Astrocyte of the spinal cord (primary cell): ENCODE data around the gene SULF2.
"Not testable (repeated sequence)": the region's sequence is repeated elsewhere in the genome, so short reads cannot be mapped to it uniquely, and the experiment has no call there.

Experiments
- DNase-seq: peaks from one replicate; pipeline ENCODE4 v3.0.0; 2011; ENCODE audit warnings: low read depth, low spot score
- H3K4me3 ChIP-seq: 2 replicates; pipeline ENCODE4 v1.5.1; 2011; ENCODE audit warnings: low read depth, mild to moderate bottlenecking, low read length, moderate library complexity
- CTCF ChIP-seq: IDR thresholded peaks from 2 replicates; pipeline ENCODE4 v1.5.1; 2012; ENCODE audit warnings: low read depth, mild to moderate bottlenecking, low read length, inconsistent platforms
- in situ Hi-C: cut with HindIII; loops from 2 replicates; pipeline ENCODE4 v1.10.0; 2017; ENCODE audit warnings: low sequenced_read_pairs

Gene SULF2

GRCh38 chr20:47785311-47785853, at the start of gene SULF2:
Gene SULF2, minus strand, starts transcription at chr20:47785481. Its CDS starts 28,118 bp downstream, at chr20:47757363.
- H3K4me3 ChIP-seq = peak within 1 kb of the TSS; percentile 40
- in situ Hi-C loops = no loop called here
- no peak for DNase-seq
- TF ChIP-seq CTCF = no peak

- H3K4me3 ChIP-seq, DNase-seq, in situ Hi-C loops: not testable (repeated sequence)
These were observed 46.4 kb upstream of the SULF2 start for GRCh38 chr20:47831675-47832074.

- in situ Hi-C loops, H3K4me3 ChIP-seq, DNase-seq: not testable (repeated sequence)
These were observed 41.4 kb upstream of the SULF2 start for GRCh38 chr20:47826716-47827115.

- H3K4me3 ChIP-seq, in situ Hi-C loops, DNase-seq: not testable (repeated sequence)
These were observed 40.7 kb upstream of the SULF2 start for GRCh38 chr20:47826006-47826405.

- no peak for TF ChIP-seq CTCF
- DNase-seq = no peak
- in situ Hi-C loops = no loop called here
- H3K4me3 ChIP-seq = no peak overlapping the region
These were observed 39.9 kb upstream of the SULF2 start for GRCh38 chr20:47825011-47825762.

GRCh38 chr20:47823941-47824340, 38.7 kb upstream of the SULF2 start:
- H3K4me3 ChIP-seq, in situ Hi-C loops, DNase-seq: not testable (repeated sequence)

- DNase-seq = no peak
- in situ Hi-C loops = no loop called here
- H3K4me3 ChIP-seq = no peak overlapping the region
- no peak for TF ChIP-seq CTCF
These were observed 36.3 kb upstream of the SULF2 start for GRCh38 chr20:47821481-47822100.

- no peak for TF ChIP-seq CTCF
- in situ Hi-C loops = no loop called here
These were observed 33.8 kb upstream of the SULF2 start for GRCh38 chr20:47818996-47819609.

More at GRCh38 chr20:47818996-47819609, 33.8 kb upstream of the SULF2 start:
- no peak overlapping the region for H3K4me3 ChIP-seq
- DNase-seq = no peak
